AG10803 (cell line): ENCODE measurements around the gene PRR27.
"Not testable (repeated sequence)": the region's sequence is repeated elsewhere in the genome, so short reads cannot be mapped to it uniquely, and the experiment has no call there.

Source experiments
- DNase-seq: peaks from one replicate; pipeline ENCODE4 v3.0.0; 2010; ENCODE audit warnings: low read depth
- H3K4me3 ChIP-seq: 2 replicates; pipeline ENCODE4 v1.5.1; 2011; ENCODE audit warnings: mild to moderate bottlenecking, low read length, control low read depth
- CTCF ChIP-seq: conservative IDR thresholded peaks from 2 replicates; pipeline ENCODE4 v1.5.1; 2011; ENCODE audit warnings: mild to moderate bottlenecking, low read length, control low read depth, inconsistent platforms

Gene PRR27

GRCh38 chr4:70195425-70195824 lies 41.4 kb downstream of the PRR27 start, which contains the start of gene ODAM:
TSS of gene ODAM (plus strand) at chr4:70195725. CDS start at chr4:70196544, 819 bp downstream.
- H3K4me3 ChIP-seq: no peak within 1 kb of the TSS

GRCh38 chr4:70196857-70197256 lies 42.8 kb downstream of the PRR27 start:
- no peak for TF ChIP-seq CTCF
- no peak overlapping the region for H3K4me3 ChIP-seq
- no peak for DNase-seq

More at GRCh38 chr4:70195425-70195824, 41.4 kb downstream of the PRR27 start, which contains the start of gene ODAM:
- TF ChIP-seq CTCF: no peak
- no peak for DNase-seq

- no peak overlapping the region for H3K4me3 ChIP-seq
- TF ChIP-seq CTCF: no peak
- DNase-seq: no peak
Measured at GRCh38 chr4:70197842-70198241, 43.8 kb downstream of the PRR27 start.

- no peak for DNase-seq
- TF ChIP-seq CTCF: no peak
- H3K4me3 ChIP-seq: no peak overlapping the region
Measured at GRCh38 chr4:70203601-70204000, 49.6 kb downstream of the PRR27 start.

GRCh38 chr4:70212752-70213151 lies 58.7 kb downstream of the PRR27 start:
- DNase-seq, H3K4me3 ChIP-seq: not testable (repeated sequence)
